Gastrocnemius medialis (tissue), 4 donors: ENCODE results near the gene MOGAT3.

Experiments used
- CTCF ChIP-seq, 5 experiments: fragments of 450-650 bp in 3 of 5; fragments of 200-600 bp in 2 of 5; sonication (generic) in 2 of 5; IDR thresholded peaks in 4 of 5; conservative IDR thresholded peaks in 1 of 5; 1 replicate in 4 of 5; 2 replicates in 1 of 5; pipeline ENCODE4 v1.5.1; 2016 to 2019; ENCODE audit warnings: antibody characterized with exemption in 5 of 5, mild to moderate bottlenecking in 3 of 5, moderate library complexity in 3 of 5
- POLR2A ChIP-seq, 2 donors: fragments of 450-650 bp; IDR thresholded peaks; one replicate each; pipeline ENCODE4 v1.6.1; 2017; ENCODE audit warnings: antibody characterized with exemption in 2 of 2, mild to moderate bottlenecking in 2 of 2, moderate library complexity in 2 of 2

GRCh38 chr7:101245147-101245668 lies 44.4 kb upstream of the MOGAT3 start:
- TF ChIP-seq CTCF (IDR thresholded peaks at IDR 0.05 in 4 of 5, conservative IDR thresholded peaks at IDR 0.05 in 1 of 5) (no peak), POLR2A (IDR thresholded peaks at IDR 0.05) (peak in 1 of 2 donors; percentile 3)
